ENCODE results near the gene DNAI1.
A peak's percentile ranks its signal among the peaks of the same experiment; 100 is the strongest.
"Not testable (repeated sequence)": the region's sequence is repeated elsewhere in the genome, so short reads cannot be mapped to it uniquely, and the experiment has no call there.

Gene DNAI1

DNA sequence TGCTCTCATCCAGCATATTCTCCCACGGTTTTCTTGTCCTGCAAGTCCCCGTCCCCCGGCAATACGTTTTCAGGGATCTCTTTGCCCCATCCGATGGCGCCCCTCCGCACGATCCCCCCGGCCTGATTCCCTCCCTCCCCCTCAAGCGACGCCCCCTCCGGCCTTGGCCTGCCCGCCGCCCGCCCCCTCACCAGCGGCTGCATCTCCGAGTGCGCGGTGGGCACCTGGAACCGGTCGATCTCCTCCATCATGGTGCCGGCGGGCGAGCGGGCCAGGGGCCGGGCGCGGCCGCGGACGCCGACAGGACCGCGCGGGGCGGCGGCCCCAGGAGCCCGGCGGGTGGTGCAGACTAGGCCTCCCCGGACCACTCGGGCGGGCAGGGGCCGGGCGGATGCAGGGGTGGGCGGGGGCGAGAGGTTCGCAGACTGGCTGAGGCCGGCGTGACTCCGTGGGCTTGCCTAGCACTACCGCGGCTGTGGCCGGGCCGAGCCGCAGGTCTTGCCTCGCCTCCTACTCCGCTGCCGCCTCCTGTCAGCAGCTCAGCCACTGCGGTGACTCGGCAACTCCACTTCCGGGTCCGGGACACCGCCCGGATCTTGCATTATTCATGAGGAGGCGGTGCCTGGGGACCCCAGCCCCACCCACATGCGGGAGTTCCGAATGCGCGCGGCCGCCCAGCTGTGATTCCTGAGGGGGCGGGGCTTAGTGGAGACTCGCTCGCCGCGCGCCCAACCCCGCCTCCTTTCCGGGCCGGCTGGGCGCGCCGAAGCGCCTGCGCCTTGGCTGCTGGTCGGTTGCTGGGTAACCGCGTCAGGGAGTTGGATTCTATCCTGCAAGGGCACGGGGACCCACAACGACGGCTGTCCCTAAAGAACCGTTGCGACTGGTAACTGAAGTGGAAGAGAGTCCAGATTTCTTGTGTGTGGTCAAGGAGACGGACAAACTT lies at the start of gene DNAI1, which contains the start of gene FAM219A:
DNAI1 (plus strand) TSS at position 793 of the 946 bp plus-strand sequence. CDS start 201 bp downstream, outside the sequence.
FAM219A (minus strand) TSS at position 558 of the 946 bp plus-strand sequence; CDS start at position 251, 307 bp downstream.
- DNase-seq, result peak; percentile 75 to 100 (median 98)

DNA sequence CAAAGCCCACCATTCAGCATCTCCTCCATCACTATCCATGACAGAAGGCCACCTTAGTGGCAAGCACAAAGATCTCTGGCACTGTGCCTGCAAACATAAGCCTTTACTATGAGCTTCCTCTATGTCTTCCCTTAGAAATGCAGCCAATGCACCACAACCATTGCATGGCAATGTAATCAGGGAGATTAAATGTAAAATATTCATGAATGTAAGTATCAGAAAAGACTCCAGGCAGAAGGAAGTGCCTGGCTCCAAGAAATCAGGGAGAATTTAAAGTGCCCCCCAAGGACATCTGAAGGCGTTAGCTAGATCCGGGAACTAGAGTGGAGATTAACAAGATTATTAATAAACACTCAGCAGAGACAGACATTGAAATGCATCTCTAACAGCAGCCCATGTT lies 49.5 kb upstream of the DNAI1 start:
- no peak for DNase-seq

DNA sequence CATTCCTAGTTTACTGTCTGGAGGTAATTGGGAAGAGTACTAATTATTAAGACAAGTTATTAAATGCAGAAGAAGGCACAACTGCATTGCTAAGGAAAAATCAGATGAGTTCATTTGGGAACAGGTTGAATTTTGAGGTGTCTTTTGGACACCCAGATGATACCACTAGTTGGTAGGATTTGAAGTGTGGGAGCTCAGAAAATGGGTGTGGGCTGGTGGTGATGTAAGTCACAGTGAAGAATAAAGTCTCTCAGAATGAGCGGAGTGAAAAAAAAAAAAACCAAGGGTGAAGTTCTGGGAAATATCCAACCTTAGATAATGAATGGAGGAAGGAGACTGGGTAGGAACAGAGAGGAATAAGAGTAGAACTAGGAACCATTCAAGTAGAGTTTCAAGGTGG lies 46.3 kb upstream of the DNAI1 start:
- no peak for DNase-seq

DNA sequence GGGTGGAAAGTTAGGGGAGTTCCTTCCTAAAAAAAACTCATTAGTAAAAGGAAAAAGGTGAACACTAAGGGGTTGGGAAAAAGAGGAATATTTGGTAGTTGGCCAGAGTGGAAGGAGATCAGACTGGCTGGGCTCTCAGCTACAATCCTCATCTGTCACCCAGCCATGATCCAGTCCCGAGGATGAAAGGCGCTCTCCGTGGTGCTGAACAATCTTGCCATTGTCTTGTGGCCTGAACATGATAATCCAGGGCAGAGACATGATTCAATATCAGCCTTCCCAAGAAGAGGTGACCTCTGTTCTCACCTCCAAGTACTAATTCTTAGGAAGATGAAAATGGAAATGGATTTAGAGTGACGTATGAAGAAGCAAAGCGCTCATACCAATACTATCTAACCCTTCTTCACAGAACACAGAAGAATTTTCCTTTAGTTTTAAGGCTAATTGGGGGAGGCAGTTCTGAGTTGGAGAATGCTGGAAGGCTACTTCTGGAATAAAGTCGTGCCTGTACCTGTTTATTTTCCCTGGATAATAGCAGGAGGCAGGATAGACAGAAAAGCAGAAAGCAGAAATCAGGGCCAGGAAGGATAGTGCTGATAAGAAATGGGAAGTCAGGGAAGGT lies 45.3 kb upstream of the DNAI1 start:
- DNase-seq, result peak in 20 of 51 donors; percentile 5 to 59 (median 25)

DNA sequence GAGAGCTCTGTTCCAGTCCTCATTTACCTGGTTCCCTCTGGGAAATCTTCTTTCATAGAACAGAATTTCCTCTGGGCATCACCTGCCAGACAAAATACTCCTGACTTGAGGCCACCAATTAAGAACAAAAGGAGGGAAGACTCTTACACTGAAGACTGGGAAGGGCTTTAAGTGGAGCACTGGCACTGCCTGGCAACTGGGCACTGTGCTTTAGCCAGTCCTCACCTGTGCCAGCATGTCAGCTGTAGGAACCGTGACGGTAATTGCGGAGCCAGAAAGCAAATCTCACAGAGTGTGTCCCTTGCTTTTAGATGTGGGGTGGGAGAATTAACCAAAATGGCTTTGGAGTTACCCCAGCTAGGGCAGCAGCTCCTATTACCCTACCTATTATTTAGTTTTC lies 40.9 kb upstream of the DNAI1 start:
- DNase-seq, result peak in 1 of 51 donors; percentile 10

- no peak for DNase-seq
These were observed 38.7 kb upstream of the DNAI1 start for GRCh38 chr9:34419716-34420504.

DNA sequence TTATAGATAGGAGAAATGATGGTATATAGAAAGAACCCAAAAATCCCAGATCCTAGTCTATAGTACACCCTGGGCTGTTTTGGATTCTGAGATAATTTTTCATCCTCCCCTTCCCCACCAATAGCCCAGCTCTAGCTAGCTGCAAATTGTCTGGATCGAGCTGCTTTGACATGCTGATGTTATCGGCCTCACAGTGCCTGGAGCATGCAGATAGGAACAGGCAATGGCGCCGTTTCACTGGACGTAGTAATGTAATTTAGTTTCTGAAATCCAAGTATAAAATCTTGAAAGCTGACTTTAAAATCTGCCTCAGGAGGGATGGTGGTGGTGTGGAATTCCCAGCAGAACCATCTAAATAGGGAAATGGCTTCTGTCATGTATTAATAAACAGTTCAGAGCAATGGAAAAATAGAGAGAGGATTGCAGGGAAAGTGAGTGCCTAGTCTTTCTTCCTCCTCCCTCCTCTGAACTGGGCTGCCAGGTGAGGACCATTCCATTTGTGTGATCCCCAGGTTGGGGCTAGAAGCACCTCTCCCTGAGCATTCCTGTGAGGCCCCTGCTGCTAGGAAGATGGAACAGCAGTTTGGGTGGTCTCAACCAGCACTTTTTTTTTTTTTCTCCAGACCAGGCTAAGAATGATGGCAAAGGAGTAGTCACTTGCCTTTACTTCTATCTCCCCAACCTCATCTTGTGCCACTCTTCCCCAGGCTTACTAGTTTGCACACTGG lies 32.1 kb upstream of the DNAI1 start:
- DNase-seq, result no peak

- peak in 8 of 51 donors; percentile 1 to 41 (median 12) for DNase-seq
These were observed 30.2 kb upstream of the DNAI1 start for GRCh38 chr9:34428325-34428958.

DNA sequence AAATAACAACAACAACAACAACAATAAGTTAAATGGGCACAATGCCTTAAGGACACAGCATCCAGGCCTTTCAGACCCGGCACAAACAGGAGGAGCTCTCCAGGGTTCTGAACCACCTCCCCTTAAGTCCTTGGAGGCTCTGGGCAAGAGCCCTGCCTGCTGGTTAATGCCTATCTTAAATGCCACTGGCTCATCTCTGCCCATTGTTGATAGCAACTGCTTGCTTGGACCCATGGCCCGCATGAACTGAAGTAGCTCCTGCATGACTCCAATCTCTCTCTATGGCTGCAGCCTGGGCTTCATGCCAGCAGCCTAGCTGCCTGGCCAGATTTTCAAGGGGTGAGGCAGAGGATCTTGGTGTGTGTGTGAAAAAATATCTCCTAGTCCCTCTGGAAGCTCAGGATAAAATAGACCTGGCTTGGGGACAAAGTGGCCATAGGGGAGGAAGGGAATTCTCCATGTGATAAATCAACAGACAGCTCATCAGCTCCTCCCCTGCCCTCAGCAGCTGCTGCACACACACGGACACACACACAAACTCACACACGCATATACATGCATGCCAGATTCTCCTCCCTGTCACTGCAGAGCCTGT lies 27.7 kb upstream of the DNAI1 start:
- peak in 30 of 51 donors; percentile 2 to 46 (median 20) for DNase-seq

DNA sequence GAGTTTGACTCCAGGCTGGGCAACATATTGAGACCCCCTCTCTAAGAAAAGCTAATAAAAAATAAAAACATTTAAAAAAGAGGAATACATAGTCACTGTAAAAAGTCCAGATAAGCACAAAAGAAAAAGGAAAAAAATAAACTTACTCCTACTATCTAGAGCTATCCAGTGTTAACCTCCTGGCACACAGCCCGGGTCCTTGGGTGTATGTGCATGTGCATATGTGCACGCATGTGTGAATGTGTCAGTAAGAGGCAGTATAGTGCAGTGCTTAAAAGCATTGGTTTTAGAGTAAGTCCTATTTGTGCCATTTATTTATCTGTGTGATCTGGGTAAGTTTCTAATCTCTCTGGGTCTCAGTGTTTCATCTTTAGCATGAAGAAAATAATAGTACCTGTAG lies 26.9 kb upstream of the DNAI1 start:
- no peak for DNase-seq

- DNase-seq, result peak in 21 of 51 donors; percentile 1 to 47 (median 18)
These were observed 21.3 kb upstream of the DNAI1 start for GRCh38 chr9:34437006-34437925.

DNA sequence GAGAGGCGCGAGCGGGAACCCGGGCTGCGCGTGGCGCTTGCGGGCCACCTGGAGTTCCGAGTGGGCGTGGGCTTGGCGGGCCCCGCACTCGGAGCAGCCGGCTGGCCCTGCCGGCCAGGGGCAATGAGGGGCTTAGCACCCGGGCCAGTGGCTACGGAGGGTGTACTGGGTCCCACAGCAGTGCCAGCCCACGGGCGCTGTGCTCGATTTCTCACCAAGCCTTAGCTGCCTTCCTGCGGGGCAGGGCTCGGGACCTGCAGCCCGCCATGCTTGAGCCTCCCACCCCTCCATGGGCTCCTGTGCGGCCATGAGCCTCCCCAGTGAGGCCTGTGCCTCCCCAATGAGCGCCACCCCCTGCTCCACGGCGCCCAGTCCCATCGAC lies 20.7 kb upstream of the DNAI1 start:
- not testable (repeated sequence) for DNase-seq

GRCh38 chr9:34438465-34438864 lies 20.1 kb upstream of the DNAI1 start:
- DNase-seq, result not testable (repeated sequence)

GRCh38 chr9:34440017-34440416 lies 18.6 kb upstream of the DNAI1 start:
- no peak for DNase-seq

- DNase-seq, result no peak
These were observed 15.8 kb upstream of the DNAI1 start for GRCh38 chr9:34442770-34443169.

- no peak for DNase-seq
These were observed 15.1 kb upstream of the DNAI1 start for GRCh38 chr9:34443533-34443932.

DNA sequence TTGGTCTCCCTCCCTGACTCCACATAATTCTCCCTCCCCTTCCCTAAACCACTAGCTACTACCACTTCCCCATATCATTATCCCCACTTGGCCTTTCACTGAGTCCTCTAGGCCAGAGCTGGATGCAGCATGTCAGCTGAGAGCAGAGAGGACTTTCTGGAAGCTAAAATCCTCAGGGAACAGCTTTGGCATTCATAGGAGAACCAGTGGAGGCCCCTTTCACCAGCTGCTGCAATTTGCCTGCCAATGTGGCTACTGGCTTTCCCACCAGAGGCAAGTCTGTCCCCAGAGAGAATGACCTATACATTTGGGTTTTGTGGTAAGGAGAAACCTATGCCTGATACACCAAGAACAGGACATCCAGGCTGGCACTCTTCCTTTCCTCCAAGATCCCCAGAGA lies 14.6 kb upstream of the DNAI1 start:
- no peak for DNase-seq

DNA sequence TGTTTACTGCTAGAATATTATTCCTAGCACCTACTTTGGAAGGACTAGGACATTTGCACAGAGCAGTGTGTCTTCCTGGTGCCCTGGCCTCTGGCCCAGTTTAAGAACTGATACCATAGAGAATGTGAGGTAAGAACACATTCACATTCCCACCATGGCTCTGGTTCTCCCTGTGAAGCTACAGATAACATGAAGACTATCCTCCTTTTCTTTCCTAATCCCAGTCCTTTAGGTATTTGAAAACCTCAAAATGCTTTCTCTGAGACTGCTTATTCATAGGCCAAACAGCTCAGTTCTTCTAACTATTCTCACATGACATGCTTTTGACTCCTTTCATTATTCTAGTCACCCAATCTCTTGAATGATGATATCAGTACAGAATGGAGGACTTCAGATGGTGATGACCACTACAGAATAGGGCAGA lies 12.1 kb upstream of the DNAI1 start:
- no peak for DNase-seq

DNA sequence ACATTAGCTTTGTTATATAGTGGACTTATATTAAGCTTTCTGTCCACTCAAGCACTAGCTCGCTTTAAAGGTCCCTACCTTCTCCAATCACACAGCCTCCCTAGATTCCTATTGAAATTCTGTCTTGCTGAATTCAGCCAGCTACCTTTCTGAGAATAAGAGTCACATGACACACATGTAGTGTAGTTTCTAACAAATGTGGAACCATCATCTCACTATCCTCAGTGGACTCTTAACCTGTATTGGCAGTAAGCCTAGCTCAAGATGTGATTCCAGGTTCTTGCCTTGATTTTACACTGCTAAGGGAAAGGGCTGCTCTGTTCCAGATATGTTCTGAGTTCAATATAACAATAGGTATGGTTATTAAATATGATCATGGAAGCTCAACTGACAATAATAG lies 11.7 kb upstream of the DNAI1 start:
- DNase-seq, result no peak
